A549 (cell line): Measurements from ENCODE around the gene ZNF367. TPM values are rescaled to one million over a fixed set of nuclear protein-coding genes. Genes with fewer than 3 reads are reported as not detected.

Experiments used
- ATAC-seq, 2 experiments: fragments of 200-7000 bp in 1 of 2; fragments of >200 bp in 1 of 2; cut with Nextera tagmentation in 1 of 2; cut with Tn5 transposase in 1 of 2; 3 replicates each; pipeline versions ENCODE4 v1.8.0 to v1.9.1; 2018 to 2020; ENCODE audit warnings: mild to moderate bottlenecking in 1 of 2, moderate library complexity in 1 of 2
- CTCF ChIA-PET: fragments of 300-600 bp; sonication (Branson Sonifier 250); formaldehyde crosslinking; extraction: SDS; loops from one replicate; lab custom pipeline; 2021; ENCODE audit warnings: antibody characterized with exemption, inconsistent platforms; lab: Yijun Ruan, JAX
- POLR2A ChIA-PET: fragments of 350-600 bp; formaldehyde crosslinking; extraction: SDS; loops from one replicate; lab custom pipeline; 2021; ENCODE audit warnings: antibody characterized with exemption, inconsistent platforms; lab: Yijun Ruan, JAX
- DNase-seq, 2 experiments: peaks; one replicate each; pipeline versions ENCODE4 v3.0.0 to v3.0.0-alpha.2; 2011 to 2016; ENCODE audit warnings: low read depth in 1 of 2, low spot score in 1 of 2
- FAIRE-seq: peaks from 2 replicates; lab custom pipeline; 2011; peaks lifted over from hg19 to GRCh38; lab: Jason Lieb, UNC
- H3K27ac ChIP-seq, 2 experiments: fragments of >200 bp; sonication (Bioruptor Twin); formaldehyde crosslinking; 3 replicates each; pipeline ENCODE4 v1.5.1; 2016 to 2017
- H3K4me1 ChIP-seq: fragments of >200 bp; sonication (Bioruptor Twin); formaldehyde crosslinking; 3 replicates; pipeline ENCODE4 v1.6.1; 2016
- H3K4me2 ChIP-seq: fragments of >200 bp; sonication (Bioruptor Twin); formaldehyde crosslinking; 3 replicates; pipeline ENCODE4 v1.6.1; 2016
- H3K4me3 ChIP-seq: fragments of >200 bp; sonication (Bioruptor Twin); formaldehyde crosslinking; 3 replicates; pipeline ENCODE4 v1.5.1; 2016
- H3K9me3 ChIP-seq: fragments of >200 bp; sonication (Bioruptor Twin); formaldehyde crosslinking; 3 replicates; pipeline ENCODE4 v1.6.1; 2016
- CHD2 ChIP-seq: fragments of 150-350 bp; IDR thresholded peaks from 2 replicates; pipeline ENCODE4 v1.6.1; 2014; ENCODE audit warnings: low read length; ENCODE audit not compliant: partially characterized antibody
- CTCF ChIP-seq: fragments of >200 bp; sonication (Bioruptor Twin); formaldehyde crosslinking; IDR thresholded peaks from 3 replicates; pipeline ENCODE4 v1.5.1; 2016
- E2F6 ChIP-seq: IDR thresholded peaks from 2 replicates; pipeline ENCODE4 v1.6.1; 2012; ENCODE audit warnings: low read depth, borderline replicate concordance
- EHMT2 ChIP-seq: fragments of 200-600 bp; sonication (generic); IDR thresholded peaks from 2 replicates; pipeline ENCODE4 v1.6.1; 2016; ENCODE audit warnings: antibody characterized with exemption, low read depth, mild to moderate bottlenecking, moderate library complexity
- ESRRA ChIP-seq: fragments of 150-350 bp; IDR thresholded peaks from 2 replicates; pipeline ENCODE4 v1.6.1; 2014; ENCODE audit warnings: mild to moderate bottlenecking, low read length, borderline replicate concordance
- FOSL2 ChIP-seq, 2 experiments: fragments of 450-650 bp in 1 of 2; fragments of >200 bp in 1 of 2; sonication (Bioruptor Twin) in 1 of 2; formaldehyde crosslinking; IDR thresholded peaks; 2 replicates each; pipeline versions ENCODE4 v1.5.0 to v1.6.1; 2016 to 2020; ENCODE audit warnings: mild to moderate bottlenecking in 1 of 2, moderate library complexity in 1 of 2
- HEYL ChIP-seq: fragments of 250-450 bp; sonication (Bioruptor Pico); IDR thresholded peaks from 2 replicates; pipeline ENCODE4 v1.8.0; 2021; ENCODE audit warnings: mild to moderate bottlenecking, moderate library complexity
- HOXB5 ChIP-seq: fragments of 250-450 bp; sonication (Bioruptor Pico); IDR thresholded peaks from 2 replicates; pipeline ENCODE4 v1.5.0; 2020; ENCODE audit warnings: mild to moderate bottlenecking, moderate library complexity
- JUN ChIP-seq, 2 experiments: fragments of >200 bp; sonication (Bioruptor Twin); formaldehyde crosslinking; IDR thresholded peaks; 2 replicates in 1 of 2; 3 replicates in 1 of 2; pipeline ENCODE4 v1.6.1; 2016 to 2017
- JUNB ChIP-seq: fragments of >200 bp; sonication (Bioruptor Twin); formaldehyde crosslinking; IDR thresholded peaks from 2 replicates; pipeline ENCODE4 v1.6.1; 2016
- KDM5A ChIP-seq: fragments of 200-600 bp; sonication (generic); IDR thresholded peaks from 2 replicates; pipeline ENCODE4 v1.6.1; 2016; ENCODE audit warnings: antibody characterized with exemption, mild to moderate bottlenecking
- MAFK ChIP-seq: fragments of 450-650 bp; IDR thresholded peaks from 2 replicates; pipeline ENCODE4 v1.6.1; 2014; ENCODE audit not compliant: partially characterized antibody
- MAX ChIP-seq: IDR thresholded peaks from 2 replicates; pipeline ENCODE4 v1.6.1; 2012
- NPAS2 ChIP-seq: fragments of 250-450 bp; sonication (Bioruptor Pico); IDR thresholded peaks from 2 replicates; pipeline ENCODE4 v1.8.0; 2022; ENCODE audit warnings: mild to moderate bottlenecking, moderate library complexity, borderline replicate concordance
- NR3C1 ChIP-seq: fragments of >200 bp; sonication (Bioruptor Twin); formaldehyde crosslinking; IDR thresholded peaks from 3 replicates; pipeline ENCODE4 v1.6.1; 2017
- PHF8 ChIP-seq: fragments of 200-600 bp; sonication (generic); IDR thresholded peaks from 2 replicates; pipeline ENCODE4 v1.6.1; 2016; ENCODE audit warnings: low read depth, mild to moderate bottlenecking, antibody characterized with exemption, moderate library complexity, borderline replicate concordance
- POLR2AphosphoS2 ChIP-seq: conservative IDR thresholded peaks from 2 replicates; pipeline ENCODE4 v1.6.1; 2012; ENCODE audit warnings: low read length, improper control_type of control experiment, inconsistent platforms
- RAD21 ChIP-seq, 2 experiments: fragments of >200 bp in 1 of 2; sonication (Bioruptor Twin) in 1 of 2; formaldehyde crosslinking in 1 of 2; IDR thresholded peaks in 1 of 2; conservative IDR thresholded peaks in 1 of 2; 2 replicates in 1 of 2; 3 replicates in 1 of 2; pipeline ENCODE4 v1.6.1; 2012 to 2018; ENCODE audit warnings: inconsistent platforms in 1 of 2
- RCOR1 ChIP-seq: fragments of 150-350 bp; IDR thresholded peaks from 2 replicates; pipeline ENCODE4 v1.6.1; 2014; ENCODE audit warnings: antibody characterized with exemption, low read length, low read depth
- RFX5 ChIP-seq: fragments of 450-650 bp; IDR thresholded peaks from 2 replicates; pipeline ENCODE4 v1.7.1; 2014; ENCODE audit warnings: antibody characterized with exemption, mild to moderate bottlenecking, moderate library complexity
- SMC3 ChIP-seq: fragments of >200 bp; sonication (Bioruptor Twin); formaldehyde crosslinking; IDR thresholded peaks from 3 replicates; pipeline ENCODE4 v1.6.1; 2018; ENCODE audit warnings: inconsistent platforms
- TFCP2L1 ChIP-seq: fragments of 250-450 bp; sonication (Bioruptor Pico); IDR thresholded peaks from 2 replicates; pipeline ENCODE4 v1.5.0; 2021; ENCODE audit warnings: mild to moderate bottlenecking
- USF2 ChIP-seq: fragments of 450-650 bp; IDR thresholded peaks from 2 replicates; pipeline ENCODE4 v1.6.1; 2014; ENCODE audit warnings: antibody characterized with exemption
- ZSCAN20 ChIP-seq: fragments of 250-450 bp; sonication (Bioruptor Pico); IDR thresholded peaks from 2 replicates; pipeline ENCODE4 v1.8.0; 2022; ENCODE audit warnings: mild to moderate bottlenecking, moderate library complexity
- WGBS: methylation state at CpG from one replicate; pipeline ENCODE4 v1.1.6; 2017; ENCODE audit errors: missing lambda C conversion rate; 5-methylcytosine and 5-hydroxymethylcytosine counted together
- polyA plus RNA-seq, 4 experiments: library from polyadenylated mRNA; depleted of rRNA in 3 of 4; stranded (reverse); fragments of >200 nt; fragmentation: RNase III in 1 of 4; extraction: RNeasy Plus Mini Kit Qiagen cat#74134 plus additional on column Dnase treatment in 1 of 4; gene quantifications; 2 replicates in 3 of 4; 3 replicates in 1 of 4; pipeline ENCODE4 v1.2.3, GENCODE V29; 2011 to 2017

Gene ZNF367
- polyA plus RNA-seq, 2 of the 4 experiments (the other 2 are of a cell fraction) = 4.8 to 8.3 TPM

GRCh38 chr9:96453625-96454024 lies 35.5 kb upstream of the ZNF367 start:
- H3K4me1 ChIP-seq = peaks cover 12% of the 10 kb centered on the region; the same call in 1 of the 3 replicates
- FAIRE-seq (no peak), DNase-seq (peak; percentile 66 to 75)
- no peak overlapping the region for H3K4me3 ChIP-seq
- CTCF ChIA-PET = interaction anchor here (1.0 to 2.9 kb wide), 6 partner anchors 11 to 82 kb away, joined by 3 to 12 read pairs (median 3); no protein-coding TSS in a partner anchor
- 0 out of 3 replicates have a peak overlapping the region, but pooled peaks have one; percentile 13 for H3K4me2 ChIP-seq
- H3K27ac ChIP-seq = no peak overlapping the region
- no peaks in the 10 kb centered on the region for H3K9me3 ChIP-seq
- 41% methylated on average over 2 of the region's 2 CpGs for WGBS
- TF ChIP-seq EHMT2 (no peak), SMC3 (peak; percentile 38; the same call in 1 of the 3 replicates), FOSL2 (IDR thresholded peaks at IDR 0.05) (no peak), FOSL2 (CRISPR knock-in tag; IDR thresholded peaks at IDR 0.05) (no peak), MAFK (peak; percentile 67), RAD21 (conservative IDR thresholded peaks at IDR 0.05 in 1 of 2, IDR thresholded peaks at IDR 0.05 in 1 of 2) (peak; percentile 57 to 64), CTCF (peak; percentile 38)
- TF ChIP-seq, all 56 proteins: peak for 4
- peak in 1 of 2 experiments; percentile 28; a peak in 1 of 6 replicates for ATAC-seq
- POLR2A ChIA-PET = no interaction called here

- WGBS = 2% methylated on average over 35 of the region's 63 CpGs
- FAIRE-seq (no peak), ATAC-seq (peak; percentile 20 to 33), DNase-seq (peak; percentile 26 to 29)
- no peaks in the 10 kb centered on the region for H3K9me3 ChIP-seq
- peaks cover 12% of the 10 kb centered on the region; the same call in 1 of the 3 replicates for H3K4me1 ChIP-seq
- peak overlapping the region; percentile 71 for H3K4me3 ChIP-seq
- TF ChIP-seq HOXB5 (CRISPR knock-in tag) = no peak
- TF ChIP-seq NPAS2 (CRISPR knock-in tag) = no peak
- no peak for TF ChIP-seq JUNB
- TF ChIP-seq HEYL (CRISPR knock-in tag) = no peak
- TF ChIP-seq E2F6 = 0 out of 2 replicates have a peak, but pooled peaks have one; percentile 4
- TF ChIP-seq NR3C1 = no peak
- H3K27ac ChIP-seq = peak overlapping the region; percentile 76 to 95
- POLR2A ChIA-PET = interaction anchor here (0.9 to 2.0 kb wide), 4 partner anchors 13 to 161 kb away, joined by 3 to 9 read pairs (median 4); no protein-coding TSS in a partner anchor
- CTCF ChIA-PET = interaction anchor here (0.6 to 3.2 kb wide), 13 partner anchors 9 to 179 kb away, joined by 3 to 12 read pairs (median 3); partner anchors contain the start of genes CDC14B and SLC35D2
- H3K4me2 ChIP-seq = peak overlapping the region; percentile 89
Measured at GRCh38 chr9:96450613-96451528, 32.7 kb upstream of the ZNF367 start.

GRCh38 chr9:96449845-96450612 lies 31.9 kb upstream of the ZNF367 start, which contains the start of gene HABP4:
Gene HABP4 (plus strand): TSS chr9:96450169. CDS start chr9:96450280, 111 bp downstream.
- Histone ChIP-seq H3K4me3 (peak within 1 kb of the TSS; percentile 71), H3K27ac (peak within 1 kb of the TSS; percentile 76 to 95), H3K4me1 (peaks cover 12% of the 10 kb centered on the region; the same call in 1 of the 3 replicates), H3K4me2 (peak within 1 kb of the TSS; percentile 89), H3K9me3 (no peaks in the 10 kb centered on the region)
- peak; percentile 93 to 98 for ATAC-seq
- no peak for FAIRE-seq
- peak; percentile 92 for DNase-seq
- ChIA-PET CTCF (interaction anchor here (0.6 to 3.2 kb wide), 10 partner anchors 8 to 217 kb away, joined by 3 to 12 read pairs (median 3); partner anchors contain the start of gene CDC14B), POLR2A (interaction anchor here (0.6 to 2.0 kb wide), 10 partner anchors 9 to 162 kb away, joined by 3 to 9 read pairs (median 4); no protein-coding TSS in a partner anchor)
- WGBS = 0% methylated on average over 13 of the region's 108 CpGs
- no peak for TF ChIP-seq KDM5A
- no peak for TF ChIP-seq NPAS2 (CRISPR knock-in tag)
- TF ChIP-seq ESRRA = no peak
- no peak for TF ChIP-seq POLR2AphosphoS2
- 0 out of 2 replicates have a peak, but pooled peaks have one; percentile 15 for TF ChIP-seq USF2
- TF ChIP-seq JUN (IDR thresholded peaks at IDR 0.05) = peak in 1 of 2 experiments; percentile 50; a peak in 2 of 5 replicates
- TF ChIP-seq CHD2 = no peak
- TF ChIP-seq PHF8 = peak; percentile 46; the same call in 1 of the 2 replicates
- TF ChIP-seq RCOR1 = no peak
- TF ChIP-seq SMC3 = 0 out of 3 replicates have a peak, but pooled peaks have one; percentile 9
- no peak for TF ChIP-seq MAFK
- peak; percentile 26; the same call in 1 of the 2 replicates for TF ChIP-seq MAX
- peak; percentile 81 for TF ChIP-seq RFX5
- no peak for TF ChIP-seq ZSCAN20 (CRISPR knock-in tag)
- no peak for TF ChIP-seq TFCP2L1 (CRISPR knock-in tag)
- no peak for TF ChIP-seq RAD21 (conservative IDR thresholded peaks at IDR 0.05 in 1 of 2, IDR thresholded peaks at IDR 0.05 in 1 of 2)
